LNCaP clone FGC (cell line): ENCODE data around the gene CENPB.
"Not testable (repeated sequence)": the region's sequence is repeated elsewhere in the genome, so short reads cannot be mapped to it uniquely, and the experiment has no call there.

Source experiments
- DNase-seq: peaks from one replicate; pipeline ENCODE4 v3.0.0-alpha.2; 2011; ENCODE audit warnings: low read depth
- H3K4me3 ChIP-seq: 2 replicates; pipeline ENCODE4 v1.5.1; 2011; ENCODE audit warnings: mild to moderate bottlenecking, low read depth, low read length, control low read depth
- CTCF ChIP-seq: IDR thresholded peaks from 2 replicates; pipeline ENCODE4 v1.5.1; 2012; ENCODE audit warnings: mild to moderate bottlenecking; ENCODE audit not compliant: control insufficient read depth, insufficient read depth; ENCODE audit errors: extremely low read depth

Gene CENPB

GRCh38 chr20:3796477-3797225, 10.1 kb upstream of the CENPB start:
- peak overlapping the region; percentile 76 for H3K4me3 ChIP-seq
- DNase-seq, result no peak
- TF ChIP-seq CTCF, result no peak

- TF ChIP-seq CTCF, result peak; percentile 5; the same call in 1 of the 2 replicates
- no peak for DNase-seq
- peak within 1 kb of the TSS; percentile 76 for H3K4me3 ChIP-seq
Observed at GRCh38 chr20:3795511-3796468, 9.2 kb upstream of the CENPB start, which contains the start of gene CDC25B. Gene CDC25B (plus strand): TSS chr20:3796310. CDS start chr20:3796532, 222 bp downstream.

GRCh38 chr20:3794701-3795420, 8.3 kb upstream of the CENPB start:
- H3K4me3 ChIP-seq, result peak overlapping the region; percentile 76
- DNase-seq, result no peak

GRCh38 chr20:3794168-3794567, 7.6 kb upstream of the CENPB start:
- not testable (repeated sequence) for H3K4me3 ChIP-seq, DNase-seq

More at GRCh38 chr20:3794701-3795420, 8.3 kb upstream of the CENPB start:
- TF ChIP-seq CTCF, result no peak

GRCh38 chr20:3789201-3789600, 2.7 kb upstream of the CENPB start:
- not testable (repeated sequence) for H3K4me3 ChIP-seq, DNase-seq

- no peak for DNase-seq
- TF ChIP-seq CTCF, result no peak
- no peak overlapping the region for H3K4me3 ChIP-seq
Observed at GRCh38 chr20:3788685-3789155, 2.2 kb upstream of the CENPB start.

GRCh38 chr20:3787324-3788014, 929 bp upstream of the CENPB start:
- TF ChIP-seq CTCF, result no peak
- H3K4me3 ChIP-seq, result peak overlapping the region; percentile 53
- no peak for DNase-seq
